ENCODE measurements around the gene RPL34. TPM values are rescaled to one million over a fixed set of nuclear protein-coding genes. Genes with fewer than 3 reads are reported as not detected.
A peak's percentile ranks its signal among the peaks of the same experiment; 100 is the strongest.

RPL34 gene
- total RNA-seq, 1 experiment from 2014 or later, result 867 TPM

DNA sequence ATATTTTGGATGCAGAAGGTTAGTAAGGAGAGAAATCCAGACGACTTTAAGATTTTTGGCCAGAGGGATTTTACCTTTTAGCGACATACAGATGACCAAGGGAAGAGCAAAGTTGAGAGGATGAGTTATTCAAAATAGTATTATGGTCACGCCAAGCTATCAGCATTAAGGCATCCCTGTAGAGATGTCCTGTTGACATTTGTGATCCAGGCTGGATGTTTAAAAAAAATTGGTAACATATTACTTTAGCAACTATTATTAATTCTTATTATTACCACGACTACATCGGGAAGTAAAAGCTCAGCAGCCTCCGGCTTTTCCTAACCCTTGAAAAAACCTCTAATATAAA is 29.5 kb downstream of the RPL34 start:
- no peaks in the 10 kb centered on the region for H3K27me3 ChIP-seq (ENCODE audit: control insufficient read depth, insufficient read depth, low read length)
- peak overlapping the region; percentile 36 for H3K4me3 ChIP-seq (ENCODE audit: insufficient read depth, low read depth, low read length)
- DNase-seq, result no peak
- no peaks in the 10 kb centered on the region for H3K36me3 ChIP-seq (replicated peaks; ENCODE audit: control insufficient read depth, insufficient read depth, low read length)

DNA sequence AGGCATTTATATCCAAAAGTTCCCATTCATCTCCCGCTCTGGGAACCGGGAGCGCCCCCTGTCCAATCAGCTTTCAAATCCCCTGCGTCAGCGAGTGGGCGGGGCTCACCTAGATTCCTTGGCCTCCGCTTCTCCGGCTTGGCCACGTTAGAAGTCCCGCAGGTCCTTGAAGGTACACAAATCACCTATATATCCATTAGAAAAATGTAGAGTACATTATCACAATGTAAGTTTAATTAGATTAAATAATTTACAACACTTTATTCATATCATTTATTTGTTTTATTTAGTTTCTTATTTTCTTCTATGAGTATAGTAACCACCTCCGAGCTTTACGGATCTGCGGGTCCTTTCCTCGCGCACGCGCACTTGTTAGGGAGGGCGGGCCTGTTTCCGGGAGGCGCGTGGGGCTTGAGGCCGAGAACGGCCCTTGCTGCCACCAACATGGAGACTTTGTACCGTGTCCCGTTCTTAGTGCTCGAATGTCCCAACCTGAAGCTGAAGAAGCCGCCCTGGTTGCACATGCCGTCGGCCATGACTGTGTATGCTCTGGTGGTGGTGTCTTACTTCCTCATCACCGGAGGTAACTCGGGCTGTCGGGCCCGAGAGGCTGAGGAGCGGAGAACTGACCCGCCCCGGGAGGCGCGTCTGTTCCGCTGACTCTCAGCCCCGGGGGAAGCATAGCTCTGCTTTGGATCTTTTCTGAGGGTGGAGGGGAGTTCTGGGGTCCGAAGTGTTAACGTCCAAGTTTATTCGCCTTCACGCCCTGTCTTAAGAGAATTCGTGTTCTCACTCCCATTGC is 30.0 kb downstream of the RPL34 start, which contains the start of gene OSTC:
Gene OSTC, plus strand, starts transcription at position 388 of the 802 bp plus-strand sequence. Its CDS starts 57 bp downstream, at position 445.
- Histone ChIP-seq H3K36me3 (replicated peaks; ENCODE audit: control insufficient read depth, insufficient read depth, low read length) (no peaks in the 10 kb centered on the region), H3K27me3 (ENCODE audit: control insufficient read depth, insufficient read depth, low read length) (no peaks in the 10 kb centered on the region), H3K4me3 (ENCODE audit: insufficient read depth, low read depth, low read length) (peak within 1 kb of the TSS; percentile 87)
- DNase-seq, result peak; percentile 87

DNA sequence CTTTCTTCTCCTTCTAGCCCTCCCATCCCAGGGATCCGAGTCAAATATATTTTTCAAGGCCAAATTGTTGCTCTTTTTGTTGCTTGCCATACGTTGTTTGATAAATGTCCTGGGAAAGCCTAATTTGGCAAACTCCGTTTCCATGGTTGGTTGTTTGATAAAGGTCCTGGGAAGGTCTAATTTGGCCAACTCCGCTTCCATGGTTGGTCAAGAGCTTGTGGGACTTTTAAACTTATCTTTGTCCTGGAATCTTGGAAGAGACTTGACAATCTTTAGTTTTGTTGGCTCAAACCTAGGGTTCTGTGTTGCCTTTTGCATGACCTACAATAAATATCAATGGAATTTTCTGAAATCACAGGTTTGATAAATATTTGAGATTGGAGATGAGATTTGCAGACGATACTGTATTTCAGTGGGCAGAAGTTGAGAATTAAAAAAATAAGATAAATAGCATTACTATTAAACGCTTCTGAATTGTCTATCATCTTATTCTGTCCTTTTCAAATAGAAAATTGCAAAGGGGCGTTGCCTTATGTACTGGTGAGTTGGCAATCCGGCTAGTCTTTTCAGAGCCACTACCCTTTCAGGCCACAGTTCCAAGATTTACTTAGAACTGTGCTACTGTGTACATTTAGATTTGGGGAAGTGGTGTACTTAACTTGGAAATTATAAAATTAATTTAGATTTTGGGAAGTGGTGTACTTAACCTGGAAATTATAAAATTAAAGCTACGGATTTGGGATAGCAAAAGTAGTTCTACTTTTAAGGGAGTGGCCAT is 30.8 kb downstream of the RPL34 start:
- H3K36me3 ChIP-seq (replicated peaks; ENCODE audit: control insufficient read depth, insufficient read depth, low read length), result no peaks in the 10 kb centered on the region
- peak overlapping the region; percentile 87 for H3K4me3 ChIP-seq (ENCODE audit: insufficient read depth, low read depth, low read length)
- no peaks in the 10 kb centered on the region for H3K27me3 ChIP-seq (ENCODE audit: control insufficient read depth, insufficient read depth, low read length)
- DNase-seq, result no peak

DNA sequence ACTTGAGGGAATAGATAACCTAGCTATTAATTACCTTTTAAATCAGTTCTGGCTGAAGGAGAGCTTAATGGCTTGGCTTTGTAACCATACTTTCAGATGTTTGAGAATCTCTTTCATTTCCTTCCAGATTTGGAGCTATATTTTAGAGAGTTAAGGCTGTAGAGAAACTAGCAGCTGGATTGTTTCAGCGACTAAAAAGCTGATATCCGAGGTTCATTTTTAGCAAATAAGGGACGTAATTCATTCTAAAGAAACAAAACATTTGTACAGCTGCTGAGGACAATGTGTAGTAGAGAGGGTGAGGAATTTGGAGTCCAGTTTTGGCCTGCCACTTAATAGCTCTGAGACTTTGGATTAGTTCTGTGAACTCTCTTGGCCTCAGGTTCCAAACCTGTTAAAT is 42.3 kb downstream of the RPL34 start:
- H3K4me3 ChIP-seq (ENCODE audit: insufficient read depth, low read depth, low read length), result no peak overlapping the region
- no peak for DNase-seq
- H3K36me3 ChIP-seq (replicated peaks; ENCODE audit: control insufficient read depth, insufficient read depth, low read length), result peaks cover 13% of the 10 kb centered on the region
- H3K27me3 ChIP-seq (ENCODE audit: control insufficient read depth, insufficient read depth, low read length), result no peaks in the 10 kb centered on the region

DNA sequence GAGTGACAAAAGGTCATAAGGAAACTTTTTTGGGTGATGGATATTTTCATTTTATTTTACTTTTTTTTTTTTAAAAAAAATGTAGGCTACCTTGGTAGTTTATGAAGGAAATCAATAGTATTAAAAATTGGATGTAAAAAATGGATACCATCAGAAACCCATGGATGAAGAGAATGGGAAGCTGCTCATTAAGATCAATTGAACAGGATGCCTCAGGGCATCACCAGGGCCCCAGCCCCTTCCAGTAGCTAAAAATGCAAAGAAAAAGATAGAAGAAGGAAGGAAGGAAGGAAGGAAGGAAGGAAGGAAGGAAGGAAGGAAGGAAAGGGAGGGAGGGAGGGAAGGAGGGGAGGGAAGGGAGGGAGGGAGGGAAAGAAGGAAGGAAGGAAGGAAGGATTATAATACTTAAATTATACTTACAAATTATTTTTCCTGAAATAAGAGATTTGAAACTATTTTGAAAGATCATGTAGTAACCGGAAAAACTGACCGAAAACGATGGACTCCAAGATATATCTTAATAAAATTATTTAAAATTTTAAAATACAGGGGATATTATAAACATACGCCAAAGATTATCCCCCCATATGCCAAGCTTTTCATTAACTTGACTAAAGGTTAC is 54.1 kb downstream of the RPL34 start:
- H3K27me3 ChIP-seq (ENCODE audit: control insufficient read depth, insufficient read depth, low read length), result no peaks in the 10 kb centered on the region
- no peaks in the 10 kb centered on the region for H3K36me3 ChIP-seq (replicated peaks; ENCODE audit: control insufficient read depth, insufficient read depth, low read length)
- DNase-seq, result no peak
- no peak overlapping the region for H3K4me3 ChIP-seq (ENCODE audit: insufficient read depth, low read depth, low read length)

Other genes starting within 250 kb of the RPL34 start
- gene OSTC, start 30.0 kb downstream of the RPL34 start, total RNA-seq (2014; rRNA removed; shearing (Covaris generic)), result 171 and 183 TPM in 2 replicates
- 1.0 and 2.3 TPM in 2 replicates for gene ETNPPL, start 142.5 kb downstream of the RPL34 start, total RNA-seq (2014; rRNA removed; shearing (Covaris generic))

Data from H7 (cell line).